HG03460 (cell line): ENCODE data around the gene APOBEC3H.
A peak's percentile ranks its signal among the peaks of the same experiment; 100 is the strongest.

Source experiments
- ATAC-seq: cut with Tn5 transposase; IDR thresholded peaks from one replicate; pipeline ENCODE4 v1.9.1; 2021; ENCODE audit not compliant: unreplicated experiment

Gene APOBEC3H

DNA sequence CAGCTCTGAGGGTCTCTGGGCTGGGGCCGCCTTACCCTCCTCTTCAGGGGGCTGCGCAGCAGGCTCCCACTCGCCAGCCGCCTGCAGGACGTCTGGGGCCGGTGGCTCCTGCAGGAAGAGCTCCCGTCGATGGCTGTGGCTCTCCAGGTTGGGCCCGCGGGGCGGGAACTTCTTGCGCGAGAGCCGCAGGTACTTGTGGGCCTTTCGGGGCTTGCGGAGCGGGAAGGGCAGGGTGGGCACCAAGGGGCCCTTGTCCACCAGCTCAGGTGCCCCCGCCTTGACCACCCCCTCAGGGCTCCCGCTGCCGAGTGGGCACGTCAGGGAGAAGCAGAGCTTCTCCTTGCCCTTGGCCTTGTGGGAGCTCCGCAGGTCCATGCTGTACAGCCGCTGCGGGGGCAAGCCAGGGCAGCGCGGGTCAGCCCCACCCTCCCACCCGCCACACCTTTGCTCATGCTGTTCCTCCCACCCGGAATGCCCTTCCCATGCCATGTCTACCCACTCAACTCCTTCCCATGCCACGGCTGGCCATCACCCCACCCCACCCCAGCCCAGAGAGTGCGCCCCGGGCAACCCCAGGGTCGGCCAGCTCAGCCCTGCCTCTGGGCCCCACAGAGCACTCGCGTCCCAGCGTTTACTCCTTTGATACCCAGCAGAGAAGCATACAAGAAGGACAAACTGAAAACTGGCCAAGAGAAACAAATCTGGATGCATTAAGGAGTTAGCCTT is 37.5 kb downstream of the APOBEC3H start:
- no peak for ATAC-seq

DNA sequence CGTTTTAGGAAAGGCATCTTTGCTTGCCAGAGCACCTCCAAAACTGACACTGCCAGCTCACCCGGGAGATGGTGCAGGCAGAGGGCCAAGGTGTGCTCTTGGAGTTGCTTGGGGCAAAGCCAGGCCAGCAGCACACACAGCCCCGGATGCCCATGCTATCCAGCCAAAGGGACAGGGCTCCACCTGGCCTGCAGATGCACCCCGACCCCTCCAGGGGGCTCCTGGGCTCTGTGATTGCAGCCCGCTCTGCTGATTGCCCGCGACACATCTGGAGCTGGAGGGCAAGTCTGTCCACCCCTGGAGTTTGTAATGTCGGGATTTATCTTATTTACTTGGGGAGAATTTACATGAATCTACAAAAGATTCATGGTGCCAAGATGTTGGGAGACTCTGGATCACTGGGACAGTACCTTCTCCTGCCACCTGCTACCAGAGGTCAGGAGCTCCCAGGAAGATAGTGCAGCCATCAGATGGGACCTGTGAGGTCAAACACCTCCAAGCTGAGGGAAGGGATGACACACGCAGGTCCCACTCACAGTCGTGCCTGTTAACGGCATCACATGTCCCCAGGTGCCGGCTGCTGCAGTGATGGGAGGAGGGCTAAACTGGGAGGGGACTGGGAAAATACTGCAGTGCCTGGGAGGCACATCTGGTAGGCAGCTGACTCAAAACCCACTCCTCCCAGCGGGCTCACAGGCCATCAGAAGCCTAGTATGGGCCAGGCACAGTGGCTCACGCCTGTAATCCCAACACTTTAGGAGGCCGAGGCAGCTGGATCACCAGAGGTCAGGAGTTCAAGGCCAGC is 38.2 kb downstream of the APOBEC3H start:
- ATAC-seq, result no peak

- ATAC-seq, result no peak
Observed at GRCh38 chr22:39136317-39136716, 39.3 kb downstream of the APOBEC3H start.

DNA sequence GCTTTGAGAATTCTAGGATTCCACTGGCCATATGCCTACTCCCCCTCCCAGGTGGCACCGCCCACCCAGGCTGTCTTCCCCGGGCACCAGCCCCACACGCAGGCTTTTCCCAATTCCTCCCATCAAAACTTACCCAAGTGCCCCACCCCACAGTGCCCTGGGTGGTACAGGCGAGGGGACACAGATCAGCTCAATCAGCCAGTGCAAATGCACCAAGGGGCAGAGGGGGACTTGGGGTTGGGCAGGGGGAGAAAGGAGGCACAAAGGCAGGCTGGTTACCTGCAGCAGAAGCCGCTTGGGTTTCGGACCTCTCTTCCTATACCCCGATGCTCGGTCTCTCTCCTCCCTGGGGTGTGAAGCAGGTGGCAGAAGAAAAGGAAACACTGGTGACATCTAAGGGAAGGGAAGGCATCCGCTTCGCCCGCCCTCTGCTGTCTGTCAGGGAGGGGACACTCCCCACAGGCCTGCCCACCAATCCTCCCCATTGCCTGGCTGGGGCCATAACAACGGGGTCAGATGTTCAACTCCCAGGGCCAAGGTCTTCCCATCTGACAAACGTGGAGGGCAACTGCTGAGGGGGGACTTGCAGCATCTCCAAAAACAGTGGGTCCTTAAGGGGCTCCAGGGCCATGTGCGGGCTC is 41.4 kb downstream of the APOBEC3H start:
- ATAC-seq, result no peak

DNA sequence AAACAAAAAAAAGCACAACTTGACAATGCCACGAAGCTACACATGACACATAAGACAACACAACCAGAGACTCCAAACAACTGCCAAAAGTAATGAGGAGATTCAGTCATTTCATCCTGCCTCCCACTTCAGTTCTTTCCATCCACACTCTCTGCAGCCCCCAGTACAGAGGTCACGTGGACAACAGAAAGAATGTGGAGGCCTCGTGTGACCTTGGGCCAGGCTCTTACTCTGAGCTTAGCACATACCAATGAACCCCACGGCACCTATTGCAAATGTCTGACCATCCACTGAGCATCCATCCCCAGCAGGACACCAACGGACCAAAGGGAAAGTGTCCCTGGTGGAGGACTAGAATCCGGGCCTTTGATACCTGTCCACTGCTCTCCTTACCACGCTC is 42.9 kb downstream of the APOBEC3H start:
- ATAC-seq, result no peak

DNA sequence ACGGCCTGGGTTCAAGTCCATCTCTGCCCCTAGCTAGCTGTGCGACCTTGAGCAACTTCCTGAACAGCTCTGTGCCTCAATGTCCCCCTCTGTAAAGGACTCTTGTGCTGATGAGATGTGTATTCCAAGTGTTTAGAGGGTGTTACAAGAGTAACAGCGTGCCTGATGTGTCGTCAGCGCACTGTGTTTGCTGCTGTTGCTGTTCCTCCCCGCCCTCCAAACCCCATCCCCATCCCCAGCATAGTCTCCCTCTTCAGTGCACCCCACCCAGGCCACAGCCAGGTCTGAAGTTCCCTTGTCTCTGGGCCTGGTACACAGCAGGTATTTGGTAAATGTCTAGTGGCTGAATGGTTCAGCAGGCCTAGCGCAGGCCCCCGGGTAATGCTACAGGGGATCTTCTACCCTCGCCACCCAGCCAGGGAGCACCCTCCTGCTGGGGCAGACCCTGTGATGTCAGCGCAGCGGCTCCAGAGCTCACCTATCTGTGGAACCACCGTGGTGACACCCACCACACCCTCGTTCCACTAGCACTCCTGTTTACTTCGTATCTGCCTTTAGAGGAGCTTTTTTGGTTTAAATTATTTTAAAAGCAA is 45.1 kb downstream of the APOBEC3H start:
- ATAC-seq, result no peak

- peak; percentile 40 for ATAC-seq
Observed at GRCh38 chr22:39144101-39144767, 47.2 kb downstream of the APOBEC3H start.

DNA sequence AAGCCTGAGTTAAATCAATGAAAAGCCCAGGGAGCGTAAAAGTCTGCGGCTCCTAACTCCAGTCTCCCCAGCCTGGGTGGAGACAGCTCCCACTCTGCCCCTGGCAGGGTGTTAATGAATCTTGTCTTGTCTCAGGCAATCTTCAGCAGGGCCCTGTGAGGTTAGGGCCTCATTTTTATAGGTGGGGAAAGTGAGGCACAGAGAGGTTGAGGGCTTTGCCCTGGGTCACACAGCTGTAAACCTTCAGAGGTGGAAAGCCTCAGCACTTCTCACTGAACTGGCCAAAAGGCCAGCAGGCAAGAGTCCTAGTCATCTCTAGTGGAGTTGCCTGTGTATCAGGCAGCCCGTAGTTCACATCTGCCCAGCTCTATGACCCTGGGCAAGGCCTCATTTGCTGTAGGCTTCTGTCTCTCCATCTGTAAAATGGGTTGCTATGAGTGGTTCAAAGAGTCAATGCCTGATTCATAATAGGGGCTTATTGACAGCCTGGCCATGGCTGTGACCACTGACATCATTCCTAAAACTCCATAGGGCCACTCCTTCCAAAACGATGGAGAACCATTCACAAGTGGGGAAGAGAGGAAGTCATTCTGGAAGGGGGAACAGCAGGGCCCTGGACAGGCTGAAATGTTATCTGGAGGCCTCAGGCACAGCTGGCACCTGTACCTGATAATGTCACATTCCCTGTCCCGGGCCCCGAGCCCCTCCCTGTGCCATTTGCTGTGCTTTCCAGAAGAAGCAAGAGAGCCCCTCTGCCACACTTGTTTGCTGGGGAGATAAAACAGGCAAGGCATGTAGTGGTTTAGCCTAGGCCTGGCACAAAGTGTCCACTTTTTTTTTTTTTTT is 49.4 kb downstream of the APOBEC3H start:
- no peak for ATAC-seq

- ATAC-seq, result no peak
Observed at GRCh38 chr22:39147335-39148025, 50.4 kb downstream of the APOBEC3H start.

DNA sequence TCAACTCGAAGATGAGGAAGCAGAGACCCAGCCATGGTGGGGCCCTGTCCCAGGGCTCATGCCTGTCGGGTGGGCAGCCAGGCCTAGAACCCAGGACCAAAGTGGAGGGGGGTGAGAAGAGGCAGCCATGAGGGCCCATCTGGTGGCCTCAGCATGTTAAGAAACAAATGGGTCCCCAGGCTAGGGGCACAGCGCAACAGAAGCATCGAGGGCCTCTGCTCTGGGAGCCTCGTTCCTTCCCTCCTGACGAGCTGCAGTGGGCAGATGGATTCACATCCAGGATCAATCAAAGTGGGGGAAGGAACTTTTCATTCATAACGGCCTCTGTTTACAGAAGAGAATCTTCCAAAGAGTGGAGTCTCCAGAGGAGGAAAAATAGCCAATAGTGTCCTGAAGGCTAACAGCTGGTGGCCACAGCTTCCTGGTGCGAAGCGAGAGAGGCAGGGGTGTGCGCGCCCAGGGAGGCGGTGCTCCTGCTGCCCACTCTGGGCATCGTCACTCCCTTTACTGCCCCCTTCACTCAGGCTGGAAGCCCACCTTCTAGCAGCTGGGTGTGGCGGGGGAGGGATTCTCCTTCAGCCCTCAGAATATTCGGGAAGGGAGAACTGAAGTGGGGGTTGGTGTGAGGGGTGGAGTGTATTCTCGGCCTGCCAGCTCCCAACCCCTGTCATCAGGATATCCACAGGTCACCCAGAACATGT is 51.1 kb downstream of the APOBEC3H start:
- no peak for ATAC-seq

GRCh38 chr22:39148727-39149535 is 51.9 kb downstream of the APOBEC3H start:
- no peak for ATAC-seq

- no peak for ATAC-seq
Observed at GRCh38 chr22:39149915-39150847, 53.1 kb downstream of the APOBEC3H start.

GRCh38 chr22:39150848-39151215 is 53.8 kb downstream of the APOBEC3H start:
- ATAC-seq, result no peak

DNA sequence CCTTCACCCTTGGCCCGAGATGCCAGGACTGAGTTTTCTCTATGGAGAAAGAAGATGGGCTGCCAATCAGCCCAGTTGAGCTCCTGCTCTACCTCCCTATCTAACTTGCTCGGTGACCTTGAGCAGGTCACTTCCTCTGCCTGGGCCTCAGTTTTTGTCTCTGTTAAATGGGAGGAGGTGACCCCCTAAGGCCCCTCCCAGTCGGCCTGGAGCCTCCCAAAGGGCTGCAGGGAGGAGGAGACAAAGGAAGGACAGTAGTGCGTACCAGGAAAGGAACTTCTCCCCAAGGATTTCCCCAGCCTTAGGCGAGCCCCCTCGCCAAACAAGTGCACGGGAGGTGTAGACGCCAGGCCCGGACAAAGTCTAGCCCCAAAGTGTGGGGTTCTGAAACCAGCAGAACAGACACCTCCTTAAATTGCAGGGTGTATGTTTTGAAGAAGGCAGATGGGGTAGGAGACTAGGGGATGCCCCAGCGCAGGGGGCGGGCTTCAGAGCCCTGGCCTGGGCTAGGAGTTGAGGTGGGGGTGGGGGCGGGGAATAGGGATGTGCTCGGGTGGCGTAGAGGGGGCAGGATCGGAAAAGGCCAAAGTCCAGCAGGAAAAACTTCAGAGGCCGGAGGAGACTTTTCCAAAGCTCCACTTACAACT is 54.4 kb downstream of the APOBEC3H start:
- ATAC-seq, result no peak

DNA sequence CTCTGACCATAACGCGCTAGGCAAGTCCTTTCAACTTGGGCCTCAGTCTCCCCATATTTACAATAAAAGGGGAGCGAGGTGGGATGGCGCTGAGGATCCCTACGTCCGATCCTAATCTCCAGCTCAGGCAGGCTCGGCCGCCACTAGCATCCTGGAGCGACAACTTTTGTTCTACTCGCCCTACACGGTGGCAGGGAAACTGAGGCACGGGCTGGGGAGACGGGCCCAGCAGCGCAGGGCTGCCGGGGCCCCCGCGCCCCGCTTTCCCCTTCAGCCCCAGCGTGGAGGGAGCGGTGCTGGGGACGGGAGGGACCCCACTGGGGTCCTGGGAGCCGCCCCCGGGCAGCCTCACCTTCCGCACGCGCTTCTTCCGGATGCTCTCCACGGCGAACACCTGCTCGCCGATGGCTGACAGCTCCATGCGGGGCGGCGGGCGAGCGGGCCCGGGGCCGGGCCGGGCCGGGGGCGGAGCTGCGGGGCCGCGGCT is 55.0 kb downstream of the APOBEC3H start:
- no peak for ATAC-seq

- ATAC-seq, result peak; percentile 69
Observed at GRCh38 chr22:39152511-39153219, 55.6 kb downstream of the APOBEC3H start, which contains the start of gene CBX7. TSS of gene CBX7 (minus strand) at chr22:39152680. CDS start at chr22:39152444, 236 bp downstream.
